SK-N-SH treated with all-trans-retinoic acid at 6 μM for 48 hours (cell line): ENCODE measurements around the gene SETD3.

Experiments
- ARNTL ChIP-seq: fragments of 450-650 bp; formaldehyde crosslinking; IDR thresholded peaks from 2 replicates; pipeline ENCODE4 v1.5.0; 2020; ENCODE audit warnings: low read depth, mild to moderate bottlenecking, moderate library complexity, borderline replicate concordance
- CREB5 ChIP-seq: fragments of 250-450 bp; sonication (Bioruptor Pico); IDR thresholded peaks from 2 replicates; pipeline ENCODE4 v1.5.1; 2020; ENCODE audit warnings: low read depth, mild to moderate bottlenecking, moderate library complexity
- OSR1 ChIP-seq: fragments of 250-450 bp; sonication (Bioruptor Pico); IDR thresholded peaks from 2 replicates; pipeline ENCODE4 v1.8.0; 2022; ENCODE audit warnings: moderate library complexity, mild to moderate bottlenecking, inconsistent platforms
- PATZ1 ChIP-seq: fragments of 250-450 bp; sonication (Bioruptor Pico); IDR thresholded peaks from 2 replicates; pipeline ENCODE4 v1.8.0; 2020; ENCODE audit warnings: mild to moderate bottlenecking, moderate library complexity, borderline replicate concordance
- PPARA ChIP-seq: fragments of 250-450 bp; sonication (Bioruptor Pico); IDR thresholded peaks from 2 replicates; pipeline ENCODE4 v1.5.0; 2020; ENCODE audit warnings: mild to moderate bottlenecking, borderline replicate concordance
- RARB ChIP-seq: fragments of 250-450 bp; sonication (Bioruptor Pico); IDR thresholded peaks from 2 replicates; pipeline ENCODE4 v1.8.0; 2021; ENCODE audit warnings: mild to moderate bottlenecking, moderate library complexity
- ZC3H10 ChIP-seq: fragments of 250-450 bp; sonication (Bioruptor Pico); IDR thresholded peaks from 2 replicates; pipeline ENCODE4 v1.5.1; 2021; ENCODE audit warnings: mild to moderate bottlenecking, moderate library complexity
- ZFP3 ChIP-seq: fragments of 250-450 bp; sonication (Bioruptor Pico); IDR thresholded peaks from 2 replicates; pipeline ENCODE4 v1.5.0; 2020; ENCODE audit warnings: mild to moderate bottlenecking, moderate library complexity
- ZNF70 ChIP-seq: fragments of 450-650 bp; formaldehyde crosslinking; IDR thresholded peaks from 2 replicates; pipeline ENCODE4 v1.5.0; 2020; ENCODE audit warnings: mild to moderate bottlenecking, moderate library complexity
- ZNF8 ChIP-seq: fragments of 450-650 bp; formaldehyde crosslinking; IDR thresholded peaks from 2 replicates; pipeline ENCODE4 v1.5.0; 2020; ENCODE audit warnings: mild to moderate bottlenecking, moderate library complexity

GRCh38 chr14:99447739-99448138, 32.9 kb downstream of the SETD3 start:
- TF ChIP-seq RARB (CRISPR knock-in tag), result no peak
- no peak for TF ChIP-seq ZNF8 (CRISPR knock-in tag)
- no peak for TF ChIP-seq ZFP3 (CRISPR knock-in tag)
- TF ChIP-seq OSR1 (CRISPR knock-in tag), result no peak
- no peak for TF ChIP-seq ZC3H10 (CRISPR knock-in tag)
- TF ChIP-seq ZNF70 (CRISPR knock-in tag), result no peak
- TF ChIP-seq CREB5, result no peak
- no peak for TF ChIP-seq PPARA (CRISPR knock-in tag)
- TF ChIP-seq PATZ1, result no peak
- TF ChIP-seq ARNTL (CRISPR knock-in tag), result no peak
